ENCODE measurements around the gene SELPLG.
"Not testable (repeated sequence)": the region's sequence is repeated elsewhere in the genome, so short reads cannot be mapped to it uniquely, and the experiment has no call there.

SELPLG gene, protein sequence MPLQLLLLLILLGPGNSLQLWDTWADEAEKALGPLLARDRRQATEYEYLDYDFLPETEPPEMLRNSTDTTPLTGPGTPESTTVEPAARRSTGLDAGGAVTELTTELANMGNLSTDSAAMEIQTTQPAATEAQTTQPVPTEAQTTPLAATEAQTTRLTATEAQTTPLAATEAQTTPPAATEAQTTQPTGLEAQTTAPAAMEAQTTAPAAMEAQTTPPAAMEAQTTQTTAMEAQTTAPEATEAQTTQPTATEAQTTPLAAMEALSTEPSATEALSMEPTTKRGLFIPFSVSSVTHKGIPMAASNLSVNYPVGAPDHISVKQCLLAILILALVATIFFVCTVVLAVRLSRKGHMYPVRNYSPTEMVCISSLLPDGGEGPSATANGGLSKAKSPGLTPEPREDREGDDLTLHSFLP

GRCh38 chr12:108633534-108634248 lies at the start of gene SELPLG:
SELPLG (minus strand) TSS chr12:108633894; CDS start chr12:108624307, 9,587 bp downstream.
- no peak for DNase-seq (ENCODE audit: low spot score)

GRCh38 chr12:108681317-108681716 lies 47.6 kb upstream of the SELPLG start:
- no peak for DNase-seq (ENCODE audit: low spot score)

DNA sequence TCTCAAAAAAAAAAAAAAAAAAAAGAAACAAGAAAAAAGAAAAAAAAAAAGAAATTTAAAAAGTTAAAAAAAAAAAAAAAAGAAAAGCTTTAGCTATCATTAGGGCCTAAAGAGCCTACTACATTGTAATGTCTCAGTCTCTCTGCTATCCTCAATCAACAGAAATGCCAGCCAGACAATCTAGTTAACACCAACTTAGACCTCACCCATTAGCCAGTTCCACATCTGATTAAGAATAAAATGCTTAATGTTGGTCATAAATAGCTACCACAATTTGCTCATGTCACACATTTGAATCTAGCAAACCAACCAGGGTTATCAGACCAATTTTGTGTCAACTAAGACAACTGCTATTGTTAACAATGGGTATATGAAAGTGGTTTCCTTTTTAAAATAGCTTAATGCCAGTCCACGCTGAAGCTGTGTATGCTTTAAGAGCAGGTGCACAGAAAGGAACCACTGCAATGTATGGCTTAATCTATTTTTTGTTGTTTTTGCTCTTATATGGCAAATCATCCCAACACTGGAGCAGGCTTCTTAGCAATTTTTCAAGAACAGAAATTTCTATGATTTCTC lies 45.5 kb upstream of the SELPLG start:
- no peak for DNase-seq (ENCODE audit: low spot score)

GRCh38 chr12:108678104-108678730 lies 44.5 kb upstream of the SELPLG start:
- no peak for DNase-seq (ENCODE audit: low spot score)

- DNase-seq (ENCODE audit: low spot score), result no peak
Measured at GRCh38 chr12:108677381-108677780, 43.7 kb upstream of the SELPLG start.

DNA sequence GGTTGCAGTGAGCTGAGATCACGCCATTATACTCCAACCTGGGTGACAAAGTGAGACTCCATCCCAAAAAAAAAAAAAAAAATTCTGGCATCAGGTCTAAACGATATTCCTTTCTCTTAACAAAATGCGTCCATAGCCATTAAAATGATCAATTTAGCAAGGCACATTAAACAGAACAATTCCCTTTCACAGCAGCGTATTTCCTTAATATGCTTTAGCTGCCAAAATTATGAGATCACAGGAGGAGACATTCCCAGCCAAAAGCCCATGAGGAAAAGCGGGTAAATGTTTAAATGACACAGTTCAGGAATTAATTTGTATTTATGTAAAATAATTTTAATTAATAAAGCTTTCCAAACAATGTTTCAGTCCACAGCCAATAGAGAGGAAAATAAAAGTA lies 43.0 kb upstream of the SELPLG start:
- DNase-seq (ENCODE audit: low spot score), result no peak

DNA sequence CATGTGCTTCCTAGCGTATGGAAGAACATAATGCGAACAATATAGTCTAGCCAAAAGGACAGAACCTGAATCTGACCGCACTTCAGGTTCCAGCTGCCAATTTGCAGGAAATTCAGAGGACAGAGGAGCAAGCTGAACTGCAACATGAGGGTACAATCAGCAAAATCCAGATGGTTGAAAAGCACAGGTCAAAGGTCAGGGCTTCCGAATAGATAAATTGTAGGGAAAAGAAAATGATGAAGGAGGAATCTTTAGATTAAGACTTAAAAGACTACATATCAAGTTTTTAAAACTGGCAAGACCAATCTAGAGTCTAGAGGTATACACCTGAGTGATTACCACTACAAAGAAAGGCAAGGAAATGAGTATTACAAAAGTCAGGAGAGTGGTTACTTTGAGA lies 42.1 kb upstream of the SELPLG start:
- DNase-seq (ENCODE audit: low spot score), result no peak

DNA sequence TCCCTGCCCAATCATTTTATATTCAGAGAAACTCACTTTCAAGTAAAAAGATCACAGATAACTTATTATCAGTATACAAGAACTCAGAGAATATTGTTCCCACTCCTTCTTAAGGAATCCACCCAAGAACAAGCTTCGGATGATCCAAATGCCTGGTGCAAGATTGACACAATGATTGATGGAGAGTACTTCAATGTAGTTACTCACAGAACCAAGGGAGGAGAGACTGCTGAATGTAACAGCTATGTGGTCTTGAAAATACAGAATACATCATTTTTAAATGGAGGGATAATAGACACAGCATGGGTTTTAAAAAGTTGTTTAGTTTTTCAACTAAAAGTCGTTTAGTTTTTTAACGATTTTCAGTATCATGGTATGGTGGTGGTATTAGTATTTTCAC lies 38.4 kb upstream of the SELPLG start:
- no peak for DNase-seq (ENCODE audit: low spot score)

DNA sequence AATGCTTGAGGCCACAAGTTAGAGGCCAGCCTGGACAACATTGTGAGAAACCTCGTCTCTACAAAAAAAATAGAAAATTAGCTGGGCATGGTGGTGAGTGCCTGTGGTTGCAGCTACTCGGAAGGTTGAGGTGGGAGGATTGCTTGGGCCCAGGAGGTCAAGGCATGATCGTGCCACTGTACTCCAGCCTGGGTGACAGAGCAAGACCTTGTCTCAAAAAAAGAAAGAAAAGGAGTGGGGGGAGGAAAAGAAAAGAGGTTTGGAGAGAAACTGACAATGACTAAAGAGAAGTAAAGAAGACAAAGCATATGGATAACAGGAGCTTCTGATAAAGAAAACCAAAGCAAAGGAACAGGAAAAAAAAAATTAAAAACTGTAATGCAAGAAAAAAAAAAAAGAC lies 37.4 kb upstream of the SELPLG start:
- no peak for DNase-seq (ENCODE audit: low spot score)

GRCh38 chr12:108670066-108670631 lies 36.5 kb upstream of the SELPLG start:
- no peak for DNase-seq (ENCODE audit: low spot score)

DNA sequence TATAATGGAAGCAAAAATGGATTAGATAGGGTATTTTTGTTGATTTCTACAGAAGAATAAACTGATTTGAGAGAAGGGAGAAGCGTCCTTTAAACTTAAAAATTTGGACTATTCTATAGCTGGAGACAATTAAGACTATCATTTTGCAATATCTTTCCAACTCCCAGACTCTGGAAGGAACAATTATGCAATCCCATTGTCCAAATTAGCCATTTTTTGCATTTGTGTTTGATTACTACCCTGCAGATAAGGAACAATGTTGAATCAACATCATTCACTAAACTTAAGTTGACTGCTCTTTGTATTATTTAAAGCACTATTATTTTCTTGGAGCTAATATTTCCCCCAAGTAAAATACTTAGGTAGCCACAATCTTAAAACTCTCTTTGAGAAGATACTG lies 34.8 kb upstream of the SELPLG start:
- no peak for DNase-seq (ENCODE audit: low spot score)

DNA sequence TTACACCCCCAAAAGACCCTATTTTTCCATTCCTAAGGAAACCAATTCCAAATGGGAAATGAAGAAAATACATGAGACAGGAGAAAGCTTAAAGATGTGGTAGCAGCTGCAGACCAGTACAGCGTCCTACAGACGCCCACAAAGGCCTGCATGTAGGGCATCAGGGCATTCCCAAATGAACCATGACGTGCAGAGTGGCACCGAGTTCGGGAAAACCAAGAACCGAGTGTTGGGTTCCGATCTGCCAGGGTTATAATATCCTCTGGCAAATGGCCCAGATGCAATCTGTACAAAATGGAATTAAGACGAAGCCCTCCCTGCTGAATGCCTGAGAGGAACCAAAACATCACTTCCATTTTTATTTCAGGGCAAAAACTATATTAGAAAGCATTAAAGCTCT lies 34.4 kb upstream of the SELPLG start:
- DNase-seq (ENCODE audit: low spot score), result no peak

DNA sequence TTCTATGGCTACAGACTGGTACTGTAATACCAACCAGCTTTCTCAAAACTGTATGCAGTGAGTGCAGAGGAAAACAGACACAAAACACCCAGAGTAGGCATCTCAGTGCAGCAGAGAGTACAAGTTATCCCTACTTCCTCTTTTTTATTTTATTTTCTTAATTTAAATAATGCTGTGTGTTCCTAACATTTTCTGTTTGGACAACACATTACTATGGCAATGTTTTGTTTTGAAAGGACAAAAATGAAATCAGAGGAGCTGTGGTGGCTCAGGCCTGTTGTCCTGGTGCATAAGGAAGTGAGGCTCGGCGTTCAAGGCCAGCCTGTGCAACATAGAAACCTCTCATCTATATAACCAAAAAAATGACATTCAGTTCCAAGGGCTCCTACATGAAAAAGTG lies 33.7 kb upstream of the SELPLG start:
- DNase-seq (ENCODE audit: low spot score), result no peak

DNA sequence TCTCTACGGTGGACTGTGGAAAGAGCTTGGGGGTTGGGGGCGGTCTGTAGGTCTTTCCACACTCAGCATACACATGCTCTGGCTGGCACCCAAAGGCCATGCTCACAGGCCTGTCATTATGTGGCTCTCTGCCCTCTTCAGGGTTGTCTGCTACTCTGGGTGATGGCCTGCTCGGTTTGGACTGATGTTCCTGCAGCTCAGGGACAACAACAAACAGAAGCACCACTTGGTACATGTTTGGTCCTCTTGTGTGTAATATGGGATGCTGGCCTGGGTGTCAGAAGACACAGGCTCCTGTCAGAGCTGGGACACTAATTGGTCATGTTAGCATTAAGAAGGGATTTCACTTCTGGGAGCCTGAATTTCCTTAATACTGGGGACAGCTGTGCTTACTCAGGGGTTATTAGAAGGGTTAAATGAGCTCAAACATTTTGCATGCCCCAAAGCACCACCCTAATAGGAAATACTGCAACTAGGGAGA lies 32.7 kb upstream of the SELPLG start:
- DNase-seq (ENCODE audit: low spot score), result no peak

GRCh38 chr12:108665608-108666202 lies 32.0 kb upstream of the SELPLG start:
- no peak for DNase-seq (ENCODE audit: low spot score)

DNA sequence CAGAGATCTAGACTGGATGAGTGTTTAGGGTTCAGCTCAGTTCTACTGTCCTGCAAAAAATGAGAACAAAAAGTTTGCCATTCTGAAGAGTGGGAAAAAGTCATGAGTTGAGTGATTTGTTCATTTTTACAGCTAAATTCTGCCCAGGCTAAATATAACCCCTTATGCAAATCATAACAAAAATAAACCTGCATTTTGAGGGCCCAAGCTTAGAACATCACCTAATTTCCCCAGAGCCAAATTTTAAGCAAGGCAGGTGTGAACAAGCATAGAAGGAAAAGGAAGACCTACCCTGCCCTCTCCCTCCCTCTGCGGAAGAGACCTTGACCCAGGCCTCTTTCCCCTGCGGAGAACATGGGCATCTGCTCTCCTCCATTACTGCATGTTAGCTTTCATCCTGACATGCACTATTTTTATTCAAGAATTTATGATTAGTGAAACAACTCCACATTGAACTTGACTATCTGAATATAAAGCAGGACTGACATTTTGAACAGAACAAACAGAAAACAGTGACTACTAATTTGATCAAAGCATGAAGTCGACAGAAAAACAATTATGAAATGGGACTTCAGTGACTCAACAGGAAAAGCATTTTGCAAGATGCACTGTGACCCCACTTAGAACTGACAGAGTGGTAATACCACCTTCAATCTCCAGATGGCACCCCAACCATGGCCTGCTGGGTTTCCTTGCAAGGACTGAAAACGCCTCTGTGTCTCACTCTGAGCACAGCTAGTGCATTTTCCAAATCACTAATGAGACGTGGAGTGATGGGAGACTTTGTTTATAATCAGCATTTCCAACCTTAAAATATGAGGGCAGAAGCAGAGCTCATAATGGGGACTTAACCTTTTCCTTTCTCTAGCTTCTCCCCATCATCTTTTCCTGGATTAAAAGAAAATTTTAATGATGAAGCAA lies 30.9 kb upstream of the SELPLG start:
- DNase-seq (ENCODE audit: low spot score), result peak; percentile 83

DNA sequence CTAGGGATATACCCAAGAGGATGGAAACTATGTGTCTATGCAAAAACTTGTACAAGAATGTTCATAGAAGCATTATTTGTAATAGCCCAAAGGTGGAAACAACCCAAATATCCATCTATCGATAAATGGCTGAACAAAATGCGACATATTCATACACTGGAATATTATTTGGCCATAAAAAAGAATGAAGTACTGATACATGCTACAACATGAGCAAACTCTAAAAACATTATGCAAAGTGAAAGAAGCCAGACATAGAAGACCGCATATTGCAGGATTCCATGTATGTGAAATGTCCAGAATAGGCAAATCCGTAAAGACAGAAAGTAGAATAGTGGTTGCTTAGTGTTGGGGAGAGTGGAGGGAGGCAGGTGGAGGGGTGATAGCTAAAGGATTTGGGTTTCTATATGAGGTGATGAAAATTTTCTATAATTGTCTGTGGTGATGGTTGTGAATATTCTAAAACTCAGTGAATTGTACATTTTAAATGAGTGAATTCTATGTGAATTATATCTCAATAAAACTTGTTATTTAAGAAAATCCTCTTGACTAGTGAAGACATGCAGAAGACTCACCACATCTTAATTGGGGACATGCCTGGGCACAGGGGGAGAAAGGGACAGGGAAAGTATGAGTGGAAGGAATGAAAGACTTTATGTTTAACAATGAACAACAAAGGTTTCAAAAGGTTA lies 29.8 kb upstream of the SELPLG start:
- DNase-seq (ENCODE audit: low spot score), result no peak

DNA sequence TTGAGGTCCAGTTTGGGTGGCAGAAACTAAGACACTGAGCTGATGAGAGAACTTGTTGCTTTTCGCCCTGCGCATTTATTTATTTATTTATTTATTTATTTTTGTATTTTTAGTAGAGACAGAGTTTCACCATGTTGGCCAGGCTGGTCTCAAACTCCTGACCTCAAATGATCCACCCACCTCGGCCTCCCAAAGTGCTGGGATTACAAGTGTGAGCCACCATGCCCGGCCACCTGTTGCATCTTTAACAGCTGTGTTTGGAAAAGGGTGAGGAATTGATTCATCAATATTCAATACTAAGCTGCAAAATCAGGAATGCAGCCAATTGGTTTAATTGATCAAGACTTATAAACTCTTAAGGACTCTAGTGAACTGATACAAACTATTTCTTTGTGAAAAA lies 24.4 kb upstream of the SELPLG start:
- not testable (repeated sequence) for DNase-seq (ENCODE audit: low spot score)

DNA sequence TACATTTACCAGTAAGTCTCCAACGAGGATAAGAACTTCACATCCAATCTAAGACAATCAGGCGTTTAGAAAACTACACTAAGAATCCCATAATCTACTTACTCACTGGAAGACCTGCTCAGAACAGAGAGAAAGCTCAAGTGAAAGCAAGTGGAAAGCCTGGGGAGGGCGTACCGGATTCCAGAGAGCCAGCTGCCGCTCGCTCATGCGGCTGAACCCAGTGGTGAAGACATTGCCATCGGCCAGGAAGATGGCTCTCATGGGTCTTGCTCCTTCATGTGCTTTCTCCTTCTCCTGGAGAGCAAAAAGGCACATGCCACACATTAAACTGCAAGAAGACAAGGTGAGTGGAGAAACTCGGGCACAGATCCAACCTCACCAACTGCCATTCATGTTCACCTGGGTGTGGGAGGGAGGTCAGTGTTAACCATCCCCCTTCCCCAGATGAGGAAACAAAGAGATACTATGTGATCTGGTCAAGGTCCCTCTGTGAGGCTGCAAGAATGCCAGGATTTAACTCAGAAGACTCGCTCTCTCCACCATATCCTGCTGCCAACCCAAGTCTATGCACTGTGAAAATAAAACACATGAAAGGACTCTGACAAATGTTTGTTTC lies 23.5 kb upstream of the SELPLG start:
- no peak for DNase-seq (ENCODE audit: low spot score)

GRCh38 chr12:108656247-108656646 lies 22.6 kb upstream of the SELPLG start:
- DNase-seq (ENCODE audit: low spot score), result not testable (repeated sequence)

Data from COLO829 (cell line).